AG10803 (cell line): Measurements from ENCODE around the gene OR51F1.

Source experiments
- DNase-seq: peaks from one replicate; pipeline ENCODE4 v3.0.0; 2010; ENCODE audit warnings: low read depth
- H3K4me3 ChIP-seq: 2 replicates; pipeline ENCODE4 v1.5.1; 2011; ENCODE audit warnings: mild to moderate bottlenecking, low read length, control low read depth
- TF ChIP-seq, protein P1 (sequence below): conservative IDR thresholded peaks from 2 replicates; pipeline ENCODE4 v1.5.1; 2011; ENCODE audit warnings: mild to moderate bottlenecking, low read length, control low read depth, inconsistent platforms

OR51F1 gene

DNA sequence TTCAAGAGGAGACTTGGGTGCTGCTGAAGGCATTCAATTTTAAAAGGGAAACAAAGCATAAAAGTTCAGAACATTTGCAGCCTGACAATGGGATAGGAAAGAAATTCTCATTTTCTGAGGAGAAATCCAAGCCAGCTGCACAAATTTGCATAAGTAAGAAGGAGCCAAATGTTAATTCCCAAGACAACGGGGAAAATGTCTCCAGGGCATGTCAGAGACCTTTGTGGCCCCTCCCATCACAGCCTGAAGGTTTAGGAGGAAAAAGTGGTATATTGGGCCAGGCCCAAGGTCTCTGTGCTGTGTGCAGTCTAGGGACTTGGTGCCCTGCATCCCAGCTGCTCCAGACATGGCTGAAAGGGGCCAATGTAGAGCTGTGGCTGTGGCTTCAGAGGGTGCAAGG lies 12.7 kb upstream of the OR51F1 start:
- DNase-seq = no peak
- TF ChIP-seq, protein P1, sequence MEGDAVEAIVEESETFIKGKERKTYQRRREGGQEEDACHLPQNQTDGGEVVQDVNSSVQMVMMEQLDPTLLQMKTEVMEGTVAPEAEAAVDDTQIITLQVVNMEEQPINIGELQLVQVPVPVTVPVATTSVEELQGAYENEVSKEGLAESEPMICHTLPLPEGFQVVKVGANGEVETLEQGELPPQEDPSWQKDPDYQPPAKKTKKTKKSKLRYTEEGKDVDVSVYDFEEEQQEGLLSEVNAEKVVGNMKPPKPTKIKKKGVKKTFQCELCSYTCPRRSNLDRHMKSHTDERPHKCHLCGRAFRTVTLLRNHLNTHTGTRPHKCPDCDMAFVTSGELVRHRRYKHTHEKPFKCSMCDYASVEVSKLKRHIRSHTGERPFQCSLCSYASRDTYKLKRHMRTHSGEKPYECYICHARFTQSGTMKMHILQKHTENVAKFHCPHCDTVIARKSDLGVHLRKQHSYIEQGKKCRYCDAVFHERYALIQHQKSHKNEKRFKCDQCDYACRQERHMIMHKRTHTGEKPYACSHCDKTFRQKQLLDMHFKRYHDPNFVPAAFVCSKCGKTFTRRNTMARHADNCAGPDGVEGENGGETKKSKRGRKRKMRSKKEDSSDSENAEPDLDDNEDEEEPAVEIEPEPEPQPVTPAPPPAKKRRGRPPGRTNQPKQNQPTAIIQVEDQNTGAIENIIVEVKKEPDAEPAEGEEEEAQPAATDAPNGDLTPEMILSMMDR = no peak
- H3K4me3 ChIP-seq = no peak overlapping the region

GRCh38 chr11:4768094-4768493 lies 1.6 kb downstream of the OR51F1 start:
- no peak for DNase-seq
- no peak overlapping the region for H3K4me3 ChIP-seq
- TF ChIP-seq, protein P1 = no peak

GRCh38 chr11:4766420-4767043 lies 3.2 kb downstream of the OR51F1 start:
- DNase-seq = no peak
- TF ChIP-seq, protein P1 = no peak
- no peak overlapping the region for H3K4me3 ChIP-seq

GRCh38 chr11:4763096-4763495 lies 6.6 kb downstream of the OR51F1 start:
- H3K4me3 ChIP-seq = no peak overlapping the region
- TF ChIP-seq, protein P1 = no peak
- no peak for DNase-seq

DNA sequence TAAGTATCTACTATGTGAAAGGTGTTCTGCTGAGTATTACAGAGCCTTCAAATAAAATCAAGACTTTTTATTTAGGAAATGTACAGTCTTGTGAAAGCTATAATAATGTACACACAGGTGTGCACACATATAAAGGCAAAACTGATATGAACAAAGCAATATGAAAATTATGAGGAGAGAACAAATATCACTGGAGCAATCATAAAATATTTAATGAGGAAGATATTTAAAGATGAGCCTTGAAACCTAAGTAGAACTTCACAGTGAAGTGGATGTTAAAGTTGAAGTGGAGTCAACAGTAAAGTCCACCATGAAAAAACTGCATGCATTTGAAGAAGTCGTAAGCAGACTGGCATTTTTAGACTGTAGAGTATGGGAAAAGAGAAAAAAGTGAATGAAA lies 18.5 kb downstream of the OR51F1 start:
- no peak for DNase-seq
- TF ChIP-seq, protein P1 = no peak
- no peak overlapping the region for H3K4me3 ChIP-seq

DNA sequence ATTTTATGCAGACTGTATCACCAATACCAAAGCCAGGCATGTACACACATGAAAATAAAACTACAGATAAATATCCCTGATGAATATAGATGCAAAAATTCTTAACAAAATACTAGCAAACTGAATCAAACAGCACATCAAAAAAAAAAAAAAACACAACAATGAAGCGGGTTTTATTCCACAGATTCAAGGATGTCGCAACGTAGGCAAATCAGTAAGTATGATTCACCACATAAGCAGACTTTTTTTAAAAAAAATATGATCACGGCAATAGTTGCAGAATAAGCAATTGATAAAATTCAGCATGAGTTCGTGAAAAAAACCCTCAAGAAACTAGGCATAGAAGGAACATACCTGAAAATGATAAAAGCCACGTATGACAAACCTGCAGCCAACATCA lies 21.3 kb downstream of the OR51F1 start:
- DNase-seq = no peak
- TF ChIP-seq, protein P1 = no peak
- H3K4me3 ChIP-seq = no peak overlapping the region

GRCh38 chr11:4740735-4741134 lies 29.0 kb downstream of the OR51F1 start:
- DNase-seq = no peak
- TF ChIP-seq, protein P1 = no peak
- H3K4me3 ChIP-seq = no peak overlapping the region
